ENCODE data around the gene LNPK. TPM values are rescaled to one million over a fixed set of nuclear protein-coding genes. Genes with fewer than 3 reads are reported as not detected.

The LNPK gene
- total RNA-seq, 1 experiment from 2014 or later, result 43.8 TPM

GRCh38 chr2:175957845-175958244 is 44.2 kb downstream of the LNPK start:
- no peak overlapping the region for H3K4me2 ChIP-seq
- H3F3A ChIP-seq (ENCODE audit: insufficient read depth, low read depth), result no peaks in the 10 kb centered on the region
- no peak overlapping the region for H3K27ac ChIP-seq
- H2AFZ ChIP-seq, result no peak overlapping the region
- CTCF ChIA-PET, result no interaction called here
- POLR2A ChIA-PET (ENCODE audit: unreplicated experiment), result no interaction called here
- intact Hi-C loops (cut with micrococcal nuclease; ENCODE audit: unreplicated experiment), result no loop called here
- TF ChIP-seq EZH2 (IDR thresholded peaks at IDR 0.05; ENCODE audit: low read depth) (no peak), CTCF (conservative IDR thresholded peaks at IDR 0.05) (no peak)
- H3K9me3 ChIP-seq (ENCODE audit: insufficient read depth, low read depth), result no peaks in the 10 kb centered on the region
- H3K4me1 ChIP-seq (replicated peaks; ENCODE audit: insufficient read depth), result no peaks in the 10 kb centered on the region
- DNase-seq, result no peak
- H3K27me3 ChIP-seq (ENCODE audit: insufficient read depth, low read depth), result no peaks in the 10 kb centered on the region
- no peaks in the 10 kb centered on the region for H4K20me1 ChIP-seq (ENCODE audit: insufficient read depth)
- H3K4me3 ChIP-seq, result no peak overlapping the region
- no TSS peak for BruUV-seq (replicated peaks)
- no peaks in the 10 kb centered on the region for H3K9me2 ChIP-seq (ENCODE audit: insufficient read depth)
- H3K36me3 ChIP-seq (ENCODE audit: low read depth), result no peaks in the 10 kb centered on the region
- no peaks in the 10 kb centered on the region for H3K79me2 ChIP-seq (ENCODE audit: low read depth)

DNA sequence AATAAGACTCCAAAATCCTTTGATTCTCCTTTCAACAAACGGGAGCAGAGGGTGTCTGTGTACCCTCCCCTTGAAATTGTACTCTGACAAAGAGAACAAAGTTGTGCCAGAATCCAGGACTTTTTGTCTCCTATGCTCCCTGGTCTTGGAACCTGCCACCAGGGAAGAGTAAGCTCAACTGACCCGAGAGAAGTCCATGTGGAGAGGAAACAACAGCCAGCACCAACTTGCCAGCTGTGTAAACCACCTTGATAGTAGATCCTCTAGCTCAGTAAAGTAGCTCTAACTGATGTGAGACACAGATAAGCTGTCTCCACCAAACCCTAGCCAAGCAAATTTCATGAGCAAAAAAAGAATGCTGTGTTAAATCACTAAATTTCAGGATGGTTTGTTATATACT is 46.9 kb downstream of the LNPK start:
- Histone ChIP-seq H4K20me1 (ENCODE audit: insufficient read depth) (no peaks in the 10 kb centered on the region), H3K9me3 (ENCODE audit: insufficient read depth, low read depth) (no peaks in the 10 kb centered on the region), H3K4me3 (no peak overlapping the region), H3K79me2 (ENCODE audit: low read depth) (no peaks in the 10 kb centered on the region), H2AFZ (no peak overlapping the region), H3K36me3 (ENCODE audit: low read depth) (no peaks in the 10 kb centered on the region), H3K27ac (no peak overlapping the region), H3K27me3 (ENCODE audit: insufficient read depth, low read depth) (no peaks in the 10 kb centered on the region), H3K4me1 (replicated peaks; ENCODE audit: insufficient read depth) (no peaks in the 10 kb centered on the region), H3K4me2 (no peak overlapping the region), H3K9me2 (ENCODE audit: insufficient read depth) (no peaks in the 10 kb centered on the region), H3F3A (ENCODE audit: insufficient read depth, low read depth) (no peaks in the 10 kb centered on the region)
- TF ChIP-seq CTCF (conservative IDR thresholded peaks at IDR 0.05), result no peak
- no peak for TF ChIP-seq EZH2 (IDR thresholded peaks at IDR 0.05; ENCODE audit: low read depth)
- ChIA-PET POLR2A (ENCODE audit: unreplicated experiment) (no interaction called here), CTCF (no interaction called here)
- no TSS peak for BruUV-seq (replicated peaks)
- intact Hi-C loops (cut with micrococcal nuclease; ENCODE audit: unreplicated experiment), result no loop called here
- no peak for DNase-seq

GRCh38 chr2:175950512-175950911 is 51.6 kb downstream of the LNPK start:
- Histone ChIP-seq H2AFZ (no peak overlapping the region), H3K4me1 (replicated peaks; ENCODE audit: insufficient read depth) (no peaks in the 10 kb centered on the region), H3F3A (ENCODE audit: insufficient read depth, low read depth) (no peaks in the 10 kb centered on the region), H3K36me3 (ENCODE audit: low read depth) (no peaks in the 10 kb centered on the region; the same call in 1 of the 2 replicates), H3K4me2 (no peak overlapping the region), H3K27ac (no peak overlapping the region), H3K79me2 (ENCODE audit: low read depth) (no peaks in the 10 kb centered on the region), H3K9me2 (ENCODE audit: insufficient read depth) (no peaks in the 10 kb centered on the region), H3K9me3 (ENCODE audit: insufficient read depth, low read depth) (no peaks in the 10 kb centered on the region), H3K27me3 (ENCODE audit: insufficient read depth, low read depth) (no peaks in the 10 kb centered on the region), H4K20me1 (ENCODE audit: insufficient read depth) (0 out of 2 replicates have a peak, but pooled peaks cover 4% of the 10 kb centered on the region), H3K4me3 (no peak overlapping the region)
- intact Hi-C loops (cut with micrococcal nuclease; ENCODE audit: unreplicated experiment), result no loop called here
- ChIA-PET POLR2A (ENCODE audit: unreplicated experiment) (no interaction called here), CTCF (no interaction called here)
- peak in 1 of 2 experiments; percentile 6 for DNase-seq
- TF ChIP-seq CTCF (conservative IDR thresholded peaks at IDR 0.05) (no peak), EZH2 (IDR thresholded peaks at IDR 0.05; ENCODE audit: low read depth) (no peak)
- no TSS peak for BruUV-seq (replicated peaks)

Data from PC-9 (cell line).